ENCODE measurements around the gene CAPN14.

Gene CAPN14

DNA sequence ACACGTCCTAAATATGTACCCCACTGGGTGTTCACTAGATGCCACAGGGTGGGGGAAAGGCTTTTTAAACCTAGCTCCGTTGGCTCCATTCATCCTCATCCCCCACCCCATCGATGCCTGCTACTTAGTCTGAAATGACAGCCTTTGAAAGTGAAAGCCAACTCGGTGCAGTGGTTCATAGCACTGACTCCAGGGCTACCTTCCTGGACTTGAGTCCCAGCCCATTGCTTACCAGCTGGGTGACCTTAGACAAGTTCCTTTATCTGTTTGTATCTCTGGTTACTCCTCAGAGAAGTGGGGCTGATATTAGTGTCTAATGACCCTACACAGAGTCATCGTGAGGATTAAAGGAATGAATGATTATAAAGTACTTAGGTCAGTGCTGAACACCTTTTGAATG is 41.0 kb upstream of the CAPN14 start:
- peak; percentile 76 for DNase-seq (ENCODE audit: low read depth)
- H3K4me3 ChIP-seq (ENCODE audit: low read depth, low read length), result no peak overlapping the region
- TF ChIP-seq, protein P1, sequence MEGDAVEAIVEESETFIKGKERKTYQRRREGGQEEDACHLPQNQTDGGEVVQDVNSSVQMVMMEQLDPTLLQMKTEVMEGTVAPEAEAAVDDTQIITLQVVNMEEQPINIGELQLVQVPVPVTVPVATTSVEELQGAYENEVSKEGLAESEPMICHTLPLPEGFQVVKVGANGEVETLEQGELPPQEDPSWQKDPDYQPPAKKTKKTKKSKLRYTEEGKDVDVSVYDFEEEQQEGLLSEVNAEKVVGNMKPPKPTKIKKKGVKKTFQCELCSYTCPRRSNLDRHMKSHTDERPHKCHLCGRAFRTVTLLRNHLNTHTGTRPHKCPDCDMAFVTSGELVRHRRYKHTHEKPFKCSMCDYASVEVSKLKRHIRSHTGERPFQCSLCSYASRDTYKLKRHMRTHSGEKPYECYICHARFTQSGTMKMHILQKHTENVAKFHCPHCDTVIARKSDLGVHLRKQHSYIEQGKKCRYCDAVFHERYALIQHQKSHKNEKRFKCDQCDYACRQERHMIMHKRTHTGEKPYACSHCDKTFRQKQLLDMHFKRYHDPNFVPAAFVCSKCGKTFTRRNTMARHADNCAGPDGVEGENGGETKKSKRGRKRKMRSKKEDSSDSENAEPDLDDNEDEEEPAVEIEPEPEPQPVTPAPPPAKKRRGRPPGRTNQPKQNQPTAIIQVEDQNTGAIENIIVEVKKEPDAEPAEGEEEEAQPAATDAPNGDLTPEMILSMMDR (IDR thresholded peaks at IDR 0.05; ENCODE audit: insufficient read depth, low read depth, low read length, missing control alignments), result no peak

DNA sequence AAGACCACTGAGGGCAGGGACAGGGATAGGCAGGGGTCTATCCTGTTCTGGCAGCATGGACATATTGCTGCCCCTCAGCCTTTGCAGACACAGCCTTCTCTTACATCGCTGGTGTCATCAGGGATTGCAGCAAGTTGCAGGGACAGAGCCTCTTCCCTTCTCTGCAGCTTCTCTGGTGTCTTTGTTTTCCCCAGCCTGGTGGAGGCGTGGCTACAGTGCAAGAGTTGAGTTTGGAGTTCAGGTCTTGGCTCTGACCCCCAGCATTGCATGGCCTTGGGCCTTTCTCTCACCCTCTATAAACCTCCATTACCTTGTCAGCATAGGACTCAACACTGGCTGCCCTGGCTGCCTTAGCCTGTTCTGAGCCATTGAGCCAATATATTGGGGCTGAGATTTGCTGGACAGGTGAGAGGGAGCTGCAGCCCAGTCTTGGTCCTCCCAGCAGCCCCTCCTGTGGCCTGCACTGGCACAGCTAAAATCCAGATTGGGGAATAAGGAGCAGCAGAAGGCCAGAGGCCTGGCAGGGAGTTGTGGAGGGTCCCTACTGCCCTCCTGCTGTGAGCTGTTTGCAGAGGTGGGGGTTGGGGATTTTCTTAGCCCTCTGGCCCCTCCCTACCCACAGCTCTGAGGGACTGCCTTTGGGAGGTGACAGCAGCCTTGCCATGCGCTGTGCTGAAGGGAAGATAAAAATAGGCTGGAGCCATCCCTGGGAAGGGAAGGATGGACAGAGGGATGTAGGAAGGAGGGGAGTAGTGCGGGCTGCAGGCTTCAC is 39.5 kb upstream of the CAPN14 start:
- DNase-seq (ENCODE audit: low read depth), result no peak
- TF ChIP-seq, protein P1 (IDR thresholded peaks at IDR 0.05; ENCODE audit: insufficient read depth, low read depth, low read length, missing control alignments), result no peak
- no peak overlapping the region for H3K4me3 ChIP-seq (ENCODE audit: low read depth, low read length)

DNA sequence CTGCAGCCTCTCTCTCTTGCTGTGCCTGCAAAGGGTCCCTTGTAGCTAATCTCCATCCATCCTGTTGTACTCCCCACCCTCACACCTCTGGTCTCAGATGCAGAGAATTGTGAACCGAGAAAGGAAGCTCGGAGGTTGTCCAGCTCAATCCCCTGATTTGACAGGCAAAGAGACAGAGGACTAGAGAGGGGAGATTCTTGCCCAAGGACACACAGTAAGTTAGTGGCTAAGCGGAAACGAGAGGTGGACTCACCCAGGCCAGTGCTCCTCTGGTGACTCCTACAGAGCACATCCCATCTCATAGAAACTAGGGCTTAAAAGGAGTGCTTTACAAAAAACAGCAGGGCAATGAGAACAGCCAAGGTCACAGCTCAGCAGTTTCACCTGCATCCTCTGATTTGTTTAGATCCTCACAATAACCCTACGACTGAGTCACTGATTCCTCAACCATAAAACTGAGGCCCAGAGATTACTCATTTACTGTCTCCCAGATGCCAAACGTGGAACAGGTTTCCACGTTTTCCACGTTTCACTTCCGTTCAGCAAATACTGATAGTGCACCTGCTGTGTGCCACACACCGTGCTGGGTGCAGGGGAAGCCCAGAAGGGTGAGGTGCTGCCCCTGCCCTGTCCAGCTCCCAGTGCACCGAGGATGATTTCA is 38.7 kb upstream of the CAPN14 start:
- DNase-seq (ENCODE audit: low read depth), result peak; percentile 78
- no peak overlapping the region for H3K4me3 ChIP-seq (ENCODE audit: low read depth, low read length)

DNA sequence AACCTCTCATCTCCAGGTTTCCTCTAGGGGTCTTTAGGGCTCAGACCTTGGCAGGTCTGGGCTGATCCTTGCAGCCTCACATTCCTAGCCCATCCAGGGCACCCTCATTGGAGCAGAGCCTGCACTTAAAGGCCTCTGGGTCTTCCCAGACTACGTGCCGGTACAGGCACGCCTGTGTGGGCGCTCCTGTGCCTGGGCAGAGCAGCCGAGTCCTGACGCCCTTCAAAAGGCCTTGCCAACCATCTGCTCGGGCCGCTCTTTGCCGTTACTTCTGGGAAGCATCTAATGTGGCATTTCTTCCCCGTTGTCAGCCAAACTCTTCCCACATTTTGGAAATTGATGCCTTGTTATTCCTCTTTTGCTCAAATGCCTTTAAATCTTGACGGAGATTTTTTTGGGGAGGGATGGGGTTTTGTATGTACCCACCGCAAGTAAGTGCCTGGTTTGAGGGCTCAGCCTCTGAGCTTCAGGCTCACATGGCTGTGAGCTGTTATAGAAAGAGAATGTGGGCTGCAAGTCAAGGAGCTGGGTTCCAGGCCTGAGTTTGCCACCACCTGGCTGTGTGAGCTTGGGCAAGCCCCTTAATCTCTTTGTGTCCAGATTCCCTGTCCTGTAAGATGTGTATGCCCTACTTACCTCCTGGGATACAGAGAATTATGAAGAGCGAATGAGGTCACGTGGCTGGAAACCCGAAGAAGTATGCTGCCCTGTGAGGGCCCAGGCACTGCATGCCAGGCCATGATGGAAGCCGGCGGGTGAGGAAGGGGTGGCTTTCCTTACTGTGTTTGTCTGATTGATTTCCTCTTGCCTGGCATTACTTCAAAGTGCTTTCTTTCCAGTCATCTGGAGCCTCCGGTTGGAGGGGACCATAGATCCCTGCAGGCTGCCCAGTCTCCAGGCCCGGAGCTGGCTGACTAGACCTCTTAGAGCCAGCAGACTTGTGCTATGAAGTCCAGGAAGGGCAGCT is 37.2 kb upstream of the CAPN14 start:
- DNase-seq (ENCODE audit: low read depth), result no peak
- TF ChIP-seq, protein P1 (IDR thresholded peaks at IDR 0.05; ENCODE audit: insufficient read depth, low read depth, low read length, missing control alignments), result no peak
- no peak overlapping the region for H3K4me3 ChIP-seq (ENCODE audit: low read depth, low read length)

More for the DNA sequence above, 38.7 kb upstream of the CAPN14 start:
- TF ChIP-seq, protein P1 (IDR thresholded peaks at IDR 0.05; ENCODE audit: insufficient read depth, low read depth, low read length, missing control alignments), result no peak

DNA sequence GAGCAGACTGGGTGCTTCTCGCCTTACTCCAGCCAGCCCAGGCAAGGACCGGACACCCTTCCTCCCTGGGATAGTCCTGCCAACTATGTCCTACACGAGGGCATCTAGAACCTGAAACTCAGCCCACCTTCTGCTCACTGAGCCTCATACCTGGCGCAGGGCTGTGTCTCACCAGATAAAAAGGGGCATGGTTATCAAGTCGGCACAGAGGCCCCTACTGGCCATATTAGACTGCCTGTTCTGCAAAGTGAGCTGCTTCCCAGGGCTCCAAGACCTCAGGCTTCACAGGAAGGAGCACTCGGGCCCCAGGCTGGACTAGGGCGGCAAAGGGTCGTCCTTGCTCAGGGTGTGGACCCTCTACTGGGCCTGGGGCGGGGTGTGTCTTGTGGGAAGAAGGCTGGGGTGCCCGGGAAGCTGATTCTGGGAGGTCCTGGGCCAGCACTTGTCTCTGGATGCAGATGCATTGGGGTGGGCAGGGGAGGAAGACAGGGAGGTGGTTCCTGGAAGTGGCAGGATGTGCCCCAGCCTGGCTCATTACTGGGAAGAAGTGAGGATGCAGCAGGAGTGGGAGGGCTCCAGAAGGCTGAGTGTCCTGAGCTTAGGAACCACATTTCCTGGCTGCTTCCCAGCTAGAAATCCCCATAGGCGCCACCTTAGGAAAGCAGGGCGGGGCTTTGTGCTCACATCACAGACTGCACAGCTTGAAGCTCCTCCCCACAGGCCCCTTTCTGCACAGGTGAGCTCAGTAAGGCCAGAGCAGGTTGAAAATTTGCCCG is 36.2 kb upstream of the CAPN14 start:
- TF ChIP-seq, protein P1 (IDR thresholded peaks at IDR 0.05; ENCODE audit: insufficient read depth, low read depth, low read length, missing control alignments), result no peak
- H3K4me3 ChIP-seq (ENCODE audit: low read depth, low read length), result no peak overlapping the region
- DNase-seq (ENCODE audit: low read depth), result no peak

DNA sequence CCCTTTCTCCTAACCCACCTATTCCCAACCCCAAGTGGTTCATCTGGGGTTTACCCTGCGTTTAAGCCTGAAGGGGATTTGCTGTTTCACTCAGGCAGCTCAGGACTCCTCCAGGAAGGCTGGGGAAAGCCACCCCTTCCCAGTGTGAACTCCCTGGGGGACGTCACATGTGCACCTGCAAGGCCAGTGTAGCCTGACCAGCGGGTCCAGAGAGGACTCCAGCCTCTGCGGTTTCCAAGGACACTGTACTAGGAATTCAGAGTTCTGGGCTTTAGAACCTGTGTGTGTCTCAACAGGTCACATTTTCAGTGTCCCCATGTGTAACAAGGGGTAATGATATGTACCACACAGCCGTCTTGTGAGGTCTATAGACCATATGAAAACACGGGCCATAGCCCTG is 34.5 kb upstream of the CAPN14 start:
- no peak for DNase-seq (ENCODE audit: low read depth)
- TF ChIP-seq, protein P1 (IDR thresholded peaks at IDR 0.05; ENCODE audit: insufficient read depth, low read depth, low read length, missing control alignments), result no peak

More for the DNA sequence above, 34.5 kb upstream of the CAPN14 start:
- no peak overlapping the region for H3K4me3 ChIP-seq (ENCODE audit: low read depth, low read length)

All from GM12865 (cell line).